ENCODE data around the gene EPM2A.

DNA sequence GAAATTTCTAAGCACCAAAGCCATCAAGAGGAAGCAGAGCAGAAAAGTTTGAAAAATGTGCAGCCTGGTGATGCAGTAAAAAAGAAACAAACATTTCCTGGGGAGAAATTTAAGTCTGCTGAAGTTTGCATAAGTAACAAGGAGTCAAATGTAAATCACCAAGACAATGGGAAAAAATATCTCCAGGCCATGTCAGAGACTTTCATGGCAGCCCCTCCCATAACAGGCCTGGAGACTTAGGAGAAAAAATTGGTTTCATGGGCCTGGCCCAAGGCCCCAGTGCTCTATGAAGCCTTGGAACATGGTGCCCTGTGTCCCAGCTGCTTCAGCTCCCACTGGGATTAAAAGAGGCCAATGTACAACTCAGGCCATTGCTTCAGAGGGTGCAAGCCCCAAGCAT, 30.1 kb upstream of the EPM2A start:
- TF ChIP-seq, protein P1, sequence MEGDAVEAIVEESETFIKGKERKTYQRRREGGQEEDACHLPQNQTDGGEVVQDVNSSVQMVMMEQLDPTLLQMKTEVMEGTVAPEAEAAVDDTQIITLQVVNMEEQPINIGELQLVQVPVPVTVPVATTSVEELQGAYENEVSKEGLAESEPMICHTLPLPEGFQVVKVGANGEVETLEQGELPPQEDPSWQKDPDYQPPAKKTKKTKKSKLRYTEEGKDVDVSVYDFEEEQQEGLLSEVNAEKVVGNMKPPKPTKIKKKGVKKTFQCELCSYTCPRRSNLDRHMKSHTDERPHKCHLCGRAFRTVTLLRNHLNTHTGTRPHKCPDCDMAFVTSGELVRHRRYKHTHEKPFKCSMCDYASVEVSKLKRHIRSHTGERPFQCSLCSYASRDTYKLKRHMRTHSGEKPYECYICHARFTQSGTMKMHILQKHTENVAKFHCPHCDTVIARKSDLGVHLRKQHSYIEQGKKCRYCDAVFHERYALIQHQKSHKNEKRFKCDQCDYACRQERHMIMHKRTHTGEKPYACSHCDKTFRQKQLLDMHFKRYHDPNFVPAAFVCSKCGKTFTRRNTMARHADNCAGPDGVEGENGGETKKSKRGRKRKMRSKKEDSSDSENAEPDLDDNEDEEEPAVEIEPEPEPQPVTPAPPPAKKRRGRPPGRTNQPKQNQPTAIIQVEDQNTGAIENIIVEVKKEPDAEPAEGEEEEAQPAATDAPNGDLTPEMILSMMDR (conservative IDR thresholded peaks at IDR 0.05 in 1 of 2, IDR thresholded peaks at IDR 0.05 in 1 of 2; ENCODE audit: low read depth in 1 of 2, low read length in 2 of 2), result no peak
- TF ChIP-seq EZH2 (IDR thresholded peaks at IDR 0.05; ENCODE audit: low read length, missing control alignments), result no peak
